ENCODE results near the gene CLCN3. TPM values are rescaled to one million over a fixed set of nuclear protein-coding genes. Genes with fewer than 3 reads are reported as not detected.

Gene CLCN3
- total RNA-seq, 6 donors from 2014 or later: 16.2 to 54.4 (median 30.4) TPM

DNA sequence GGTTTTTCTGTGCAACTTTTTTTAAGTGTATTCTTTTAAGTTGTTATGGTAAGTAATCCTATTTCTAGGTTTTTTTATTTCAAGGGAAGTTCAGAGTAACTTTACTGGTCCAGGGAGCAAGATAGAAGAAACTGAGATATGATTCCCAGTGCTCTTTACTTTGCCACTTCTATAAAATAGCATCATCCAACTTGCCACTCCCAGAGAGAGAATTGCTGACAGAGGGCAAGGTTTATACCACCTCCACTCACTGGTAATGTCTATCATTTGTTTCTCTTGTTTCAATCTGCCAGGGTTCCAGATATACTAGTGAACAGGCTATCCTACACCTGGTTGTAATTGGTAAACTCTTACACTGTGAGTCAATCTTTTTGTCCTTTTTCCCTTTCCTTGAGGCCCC lies 3.5 kb upstream of the CLCN3 start:
- H3K9me3 ChIP-seq: no peaks in the 10 kb centered on the region
- TF ChIP-seq POLR2AphosphoS5 (IDR thresholded peaks at IDR 0.05) (no peak), POLR2A (IDR thresholded peaks at IDR 0.05) (no peak), EP300 (IDR thresholded peaks at IDR 0.05) (no peak)
- TF ChIP-seq, protein P1, sequence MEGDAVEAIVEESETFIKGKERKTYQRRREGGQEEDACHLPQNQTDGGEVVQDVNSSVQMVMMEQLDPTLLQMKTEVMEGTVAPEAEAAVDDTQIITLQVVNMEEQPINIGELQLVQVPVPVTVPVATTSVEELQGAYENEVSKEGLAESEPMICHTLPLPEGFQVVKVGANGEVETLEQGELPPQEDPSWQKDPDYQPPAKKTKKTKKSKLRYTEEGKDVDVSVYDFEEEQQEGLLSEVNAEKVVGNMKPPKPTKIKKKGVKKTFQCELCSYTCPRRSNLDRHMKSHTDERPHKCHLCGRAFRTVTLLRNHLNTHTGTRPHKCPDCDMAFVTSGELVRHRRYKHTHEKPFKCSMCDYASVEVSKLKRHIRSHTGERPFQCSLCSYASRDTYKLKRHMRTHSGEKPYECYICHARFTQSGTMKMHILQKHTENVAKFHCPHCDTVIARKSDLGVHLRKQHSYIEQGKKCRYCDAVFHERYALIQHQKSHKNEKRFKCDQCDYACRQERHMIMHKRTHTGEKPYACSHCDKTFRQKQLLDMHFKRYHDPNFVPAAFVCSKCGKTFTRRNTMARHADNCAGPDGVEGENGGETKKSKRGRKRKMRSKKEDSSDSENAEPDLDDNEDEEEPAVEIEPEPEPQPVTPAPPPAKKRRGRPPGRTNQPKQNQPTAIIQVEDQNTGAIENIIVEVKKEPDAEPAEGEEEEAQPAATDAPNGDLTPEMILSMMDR (IDR thresholded peaks at IDR 0.05): no peak
- DNase-seq (no peak), ATAC-seq (ENCODE audit: low FRiP score in 2 of 2) (no peak)
- H3K36me3 ChIP-seq: no peaks in the 10 kb centered on the region
- H3K27me3 ChIP-seq: no peaks in the 10 kb centered on the region
- H3K4me1 ChIP-seq: peaks cover 6 to 22% (median 21%) of the 10 kb centered on the region in 4 donors
- no peak overlapping the region for H3K4me3 ChIP-seq
- H3K27ac ChIP-seq: no peak overlapping the region

DNA sequence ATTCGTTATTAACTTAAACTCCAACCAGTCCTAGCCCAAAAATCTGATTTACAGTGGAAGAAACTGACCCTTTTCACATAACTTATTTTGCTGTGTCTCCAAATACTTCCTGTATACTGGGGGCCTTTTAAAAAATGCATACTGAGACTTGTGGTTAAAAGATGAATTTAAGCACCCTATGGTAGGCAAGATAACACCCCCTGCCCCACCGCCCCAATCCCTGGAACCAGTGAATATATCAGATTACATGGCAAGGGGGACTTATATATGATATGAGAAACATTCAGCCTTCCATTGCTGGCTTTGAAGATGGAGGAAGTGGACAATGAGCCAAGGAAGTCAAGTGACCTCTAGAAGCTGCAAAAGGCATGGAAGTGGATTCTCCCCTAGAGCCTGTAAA lies 3.1 kb upstream of the CLCN3 start:
- no peak for ATAC-seq (ENCODE audit: low FRiP score in 2 of 2)
- Histone ChIP-seq H3K4me1 (peaks cover 8 to 26% (median 25%) of the 10 kb centered on the region in 4 donors), H3K9me3 (no peaks in the 10 kb centered on the region), H3K27ac (no peak overlapping the region), H3K36me3 (no peaks in the 10 kb centered on the region), H3K27me3 (no peaks in the 10 kb centered on the region), H3K4me3 (no peak overlapping the region)
- TF ChIP-seq, protein P1 (IDR thresholded peaks at IDR 0.05): no peak
- TF ChIP-seq POLR2AphosphoS5 (IDR thresholded peaks at IDR 0.05) (no peak), POLR2A (IDR thresholded peaks at IDR 0.05) (no peak), EP300 (IDR thresholded peaks at IDR 0.05) (no peak)
- no peak for DNase-seq
- 78 to 82% methylated on average over 2 of the region's 2 CpGs for WGBS, 2 donors

DNA sequence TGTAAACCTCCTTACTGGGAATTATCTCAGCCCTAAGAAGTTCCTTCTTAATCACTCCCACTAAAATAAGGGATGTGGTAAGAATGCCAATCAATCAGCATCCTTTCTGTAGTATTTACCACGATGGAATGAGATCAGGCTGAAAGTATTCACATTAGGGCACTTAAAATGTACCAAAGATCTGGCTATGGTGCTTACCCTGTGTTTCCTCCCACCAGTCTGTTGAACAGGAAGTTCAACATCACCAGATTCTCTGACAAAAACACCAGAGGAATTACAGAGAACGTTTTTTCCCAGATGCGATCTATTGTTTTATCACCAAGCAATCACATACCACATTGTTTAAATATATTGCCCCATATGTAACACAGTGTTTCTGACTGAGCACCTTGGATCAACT lies 2.1 kb upstream of the CLCN3 start:
- H3K4me1 ChIP-seq: peaks cover 14 to 30% (median 28%) of the 10 kb centered on the region in 4 donors
- no peak for DNase-seq
- no peaks in the 10 kb centered on the region for H3K36me3 ChIP-seq
- H3K9me3 ChIP-seq: no peaks in the 10 kb centered on the region
- H3K27me3 ChIP-seq: no peaks in the 10 kb centered on the region
- no peak for TF ChIP-seq POLR2AphosphoS5 (IDR thresholded peaks at IDR 0.05)
- no peak for ATAC-seq (ENCODE audit: low FRiP score in 2 of 2)
- H3K27ac ChIP-seq: no peak overlapping the region
- WGBS, 2 donors: 22 to 37% methylated on average over 3 of the region's 3 CpGs
- no peak overlapping the region for H3K4me3 ChIP-seq

DNA sequence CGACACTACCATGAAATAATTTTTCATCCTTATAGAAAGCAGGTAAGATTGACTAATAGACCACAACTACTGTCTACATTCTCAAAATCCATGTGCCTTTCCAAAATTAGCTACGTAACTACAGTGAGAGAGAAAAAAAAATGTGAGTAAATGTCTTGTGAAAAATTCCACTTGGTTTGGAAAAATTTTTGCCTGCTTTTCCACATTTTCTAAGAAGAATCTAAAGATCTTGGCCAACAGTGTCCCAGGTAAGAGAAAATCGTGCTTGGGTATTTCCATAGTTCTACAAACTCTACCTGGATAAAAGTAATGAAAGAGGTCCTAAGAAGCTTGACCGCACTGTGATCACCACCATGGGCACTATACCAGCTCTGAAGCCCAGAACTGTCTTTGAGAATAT lies 1.4 kb upstream of the CLCN3 start:
- no peak for DNase-seq

DNA sequence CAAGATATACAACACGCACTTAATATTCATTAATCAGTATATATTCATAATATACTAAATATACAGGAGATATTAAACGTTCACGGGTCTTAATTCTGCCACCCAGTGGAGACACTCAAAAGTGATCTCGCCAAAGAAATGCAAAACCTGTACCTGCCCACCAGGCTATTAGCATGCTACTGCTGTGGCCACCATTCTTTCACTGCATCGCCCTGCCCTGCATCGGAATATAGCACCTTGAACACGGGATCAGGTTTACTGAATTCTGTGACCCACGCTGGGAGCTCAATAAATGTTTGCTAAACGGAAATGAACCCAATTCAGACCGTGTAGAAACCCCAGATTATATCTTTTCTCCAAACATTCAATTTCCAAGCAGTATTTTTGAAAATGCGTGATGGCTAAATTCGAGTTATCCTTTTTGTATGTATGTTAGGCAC lies 840 bp upstream of the CLCN3 start:
- ATAC-seq (ENCODE audit: low FRiP score in 2 of 2): peak; percentile 71 to 84
- peak overlapping the region; percentile 87 to 97 (median 94) for H3K27ac ChIP-seq
- peaks cover 14 to 28% (median 26%) of the 10 kb centered on the region in 4 donors for H3K4me1 ChIP-seq
- 1% methylated on average over 12 of the region's 12 CpGs for WGBS, 2 donors
- H3K4me3 ChIP-seq: peak overlapping the region; percentile 53 to 69 (median 64)
- peak in 1 of 2 donors; percentile 73 for DNase-seq
- no peaks in the 10 kb centered on the region for H3K36me3 ChIP-seq
- no peaks in the 10 kb centered on the region for H3K27me3 ChIP-seq
- TF ChIP-seq POLR2AphosphoS5 (IDR thresholded peaks at IDR 0.05) (peak in 1 of 2 donors; percentile 32), EP300 (IDR thresholded peaks at IDR 0.05) (no peak)
- TF ChIP-seq, protein P1 (IDR thresholded peaks at IDR 0.05): peak in 5 of 6 experiments; percentile 42 to 60 (median 55)
- H3K9me3 ChIP-seq: no peaks in the 10 kb centered on the region

More for the DNA sequence above, 1.4 kb upstream of the CLCN3 start:
- Histone ChIP-seq H3K9me3 (no peaks in the 10 kb centered on the region), H3K4me1 (peaks cover 14 to 28% (median 26%) of the 10 kb centered on the region in 4 donors), H3K27me3 (no peaks in the 10 kb centered on the region), H3K36me3 (no peaks in the 10 kb centered on the region), H3K4me3 (peak overlapping the region in 2 of 4 donors; percentile 63 to 66), H3K27ac (peak overlapping the region; percentile 87 to 97 (median 94))
- TF ChIP-seq POLR2A (IDR thresholded peaks at IDR 0.05): no peak
- TF ChIP-seq EP300 (IDR thresholded peaks at IDR 0.05): no peak
- no peak for TF ChIP-seq POLR2AphosphoS5 (IDR thresholded peaks at IDR 0.05)
- TF ChIP-seq, protein P1 (IDR thresholded peaks at IDR 0.05): no peak
- ATAC-seq (ENCODE audit: low FRiP score in 2 of 2): no peak
- WGBS, 2 donors: 85 to 93% methylated on average over 4 of the region's 4 CpGs
